OCI-LY3 (cell line): ENCODE results near the gene ANKRD28.

Experiments
- H2AFZ ChIP-seq: fragments of 200-600, 300-600 bp; shearing (Covaris generic); 2 replicates; pipeline ENCODE4 v1.6.0; 2014; ENCODE audit warnings: antibody characterized with exemption, low read depth, low read length
- H3K27ac ChIP-seq: fragments of 200-600, 300-600 bp; sonication (generic); 2 replicates; pipeline ENCODE4 v1.5.1; 2014; ENCODE audit warnings: mild to moderate bottlenecking, low read length, moderate library complexity, mixed read lengths
- H3K27me3 ChIP-seq: fragments of 200-600, 300-600 bp; sonication (generic); 2 replicates; pipeline ENCODE4 v1.6.1; 2014; ENCODE audit warnings: low read depth, low read length, mixed read lengths
- H3K36me3 ChIP-seq: fragments of 200-600, 300-600 bp; sonication (generic); replicated peaks from 2 replicates; pipeline ENCODE3; 2014; ENCODE audit warnings: low read depth, low read length, mixed read lengths
- H3K4me1 ChIP-seq: fragments of 300-600, 200-600 bp; sonication (generic); 2 replicates; pipeline ENCODE4 v1.6.1; 2014; ENCODE audit warnings: low read length, mixed read lengths
- H3K4me2 ChIP-seq: fragments of 200-600, 300-600 bp; sonication (generic); 2 replicates; pipeline ENCODE4 v1.6.1; 2014; ENCODE audit warnings: low read length, mixed read lengths
- H3K4me3 ChIP-seq: fragments of 300-600, 200-600 bp; sonication (generic); 2 replicates; pipeline ENCODE4 v1.5.1; 2014; ENCODE audit warnings: antibody characterized with exemption, mild to moderate bottlenecking, low read length, moderate library complexity
- H3K79me2 ChIP-seq: fragments of 300-600, 200-600 bp; shearing (Covaris generic); 2 replicates; pipeline ENCODE4 v1.6.1; 2014; ENCODE audit warnings: mild to moderate bottlenecking, low read length, mixed read lengths
- H3K9ac ChIP-seq: fragments of 300-600, 200-600 bp; shearing (Covaris generic); 2 replicates; pipeline ENCODE4 v1.6.0; 2014; ENCODE audit warnings: mild to moderate bottlenecking, low read length, moderate library complexity
- H3K9me3 ChIP-seq: fragments of 200-600, 300-600 bp; shearing (Covaris generic); 2 replicates; pipeline ENCODE4 v1.6.1; 2014; ENCODE audit warnings: low read length, mixed read lengths; ENCODE audit not compliant: insufficient read depth
- H4K20me1 ChIP-seq: fragments of 200-600, 300-600 bp; sonication (generic); 2 replicates; pipeline ENCODE4 v1.6.1; 2016; ENCODE audit warnings: low read length, mixed read lengths; ENCODE audit not compliant: insufficient read depth
- EZH2phosphoT487 ChIP-seq: fragments of 200-600 bp; shearing (Covaris generic); IDR thresholded peaks from 2 replicates; pipeline ENCODE4 v1.6.1; 2018; ENCODE audit warnings: antibody characterized with exemption, mixed run types, low read depth
- TF ChIP-seq, protein P1 (sequence below): fragments of 200-600, 300-600 bp; sonication (generic); IDR thresholded peaks from 2 replicates; pipeline ENCODE4 v1.5.1; 2014; ENCODE audit warnings: antibody characterized with exemption, low read length, low read depth

The ANKRD28 gene

DNA sequence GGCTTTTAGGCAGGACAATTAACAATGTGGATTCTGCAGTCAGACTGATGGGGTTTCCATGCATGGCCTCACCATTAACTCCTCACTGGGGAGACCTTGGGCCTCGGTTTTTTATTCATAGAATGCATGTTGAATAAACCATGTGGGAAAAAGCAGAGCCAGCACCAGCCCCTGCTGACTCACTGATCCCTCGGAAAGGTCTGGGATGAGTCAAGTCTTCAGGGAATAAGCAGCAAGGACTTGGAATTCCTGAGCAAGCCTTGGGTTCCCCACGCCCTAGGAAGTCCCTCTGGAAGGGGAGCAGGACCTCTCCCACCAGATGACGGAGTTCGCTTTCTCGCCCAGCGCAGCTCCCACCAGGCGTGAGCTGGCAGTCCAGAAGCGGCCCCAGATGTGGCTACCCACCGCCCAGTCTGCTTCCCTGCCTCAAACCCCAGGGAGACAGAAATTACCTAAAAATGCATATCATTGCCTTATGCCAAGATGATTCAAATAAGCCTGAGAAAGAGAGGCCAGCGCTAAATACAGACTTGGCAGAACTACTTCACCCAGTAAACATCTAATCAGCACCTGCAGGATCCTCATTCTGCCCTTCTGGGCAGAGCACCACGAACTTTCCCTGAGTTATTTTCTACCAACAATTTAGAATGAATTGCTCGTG, 150.8 kb downstream of the ANKRD28 start:
- H2AFZ ChIP-seq = no peak overlapping the region
- peak overlapping the region; percentile 88 for H3K4me2 ChIP-seq
- TF ChIP-seq EZH2phosphoT487 = no peak
- TF ChIP-seq, protein P1, sequence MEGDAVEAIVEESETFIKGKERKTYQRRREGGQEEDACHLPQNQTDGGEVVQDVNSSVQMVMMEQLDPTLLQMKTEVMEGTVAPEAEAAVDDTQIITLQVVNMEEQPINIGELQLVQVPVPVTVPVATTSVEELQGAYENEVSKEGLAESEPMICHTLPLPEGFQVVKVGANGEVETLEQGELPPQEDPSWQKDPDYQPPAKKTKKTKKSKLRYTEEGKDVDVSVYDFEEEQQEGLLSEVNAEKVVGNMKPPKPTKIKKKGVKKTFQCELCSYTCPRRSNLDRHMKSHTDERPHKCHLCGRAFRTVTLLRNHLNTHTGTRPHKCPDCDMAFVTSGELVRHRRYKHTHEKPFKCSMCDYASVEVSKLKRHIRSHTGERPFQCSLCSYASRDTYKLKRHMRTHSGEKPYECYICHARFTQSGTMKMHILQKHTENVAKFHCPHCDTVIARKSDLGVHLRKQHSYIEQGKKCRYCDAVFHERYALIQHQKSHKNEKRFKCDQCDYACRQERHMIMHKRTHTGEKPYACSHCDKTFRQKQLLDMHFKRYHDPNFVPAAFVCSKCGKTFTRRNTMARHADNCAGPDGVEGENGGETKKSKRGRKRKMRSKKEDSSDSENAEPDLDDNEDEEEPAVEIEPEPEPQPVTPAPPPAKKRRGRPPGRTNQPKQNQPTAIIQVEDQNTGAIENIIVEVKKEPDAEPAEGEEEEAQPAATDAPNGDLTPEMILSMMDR = no peak
- peaks cover 10% of the 10 kb centered on the region; the same call in 1 of the 2 replicates for H3K9me3 ChIP-seq
- H3K27ac ChIP-seq = peak overlapping the region; percentile 51
- peak overlapping the region; percentile 66 for H3K4me3 ChIP-seq
- H3K36me3 ChIP-seq = peaks cover 16% of the 10 kb centered on the region
- H3K4me1 ChIP-seq = peaks cover 30% of the 10 kb centered on the region
- no peaks in the 10 kb centered on the region for H3K79me2 ChIP-seq
- H4K20me1 ChIP-seq = no peaks in the 10 kb centered on the region
- H3K27me3 ChIP-seq = peaks cover 39% of the 10 kb centered on the region
- peak overlapping the region; percentile 31 for H3K9ac ChIP-seq

DNA sequence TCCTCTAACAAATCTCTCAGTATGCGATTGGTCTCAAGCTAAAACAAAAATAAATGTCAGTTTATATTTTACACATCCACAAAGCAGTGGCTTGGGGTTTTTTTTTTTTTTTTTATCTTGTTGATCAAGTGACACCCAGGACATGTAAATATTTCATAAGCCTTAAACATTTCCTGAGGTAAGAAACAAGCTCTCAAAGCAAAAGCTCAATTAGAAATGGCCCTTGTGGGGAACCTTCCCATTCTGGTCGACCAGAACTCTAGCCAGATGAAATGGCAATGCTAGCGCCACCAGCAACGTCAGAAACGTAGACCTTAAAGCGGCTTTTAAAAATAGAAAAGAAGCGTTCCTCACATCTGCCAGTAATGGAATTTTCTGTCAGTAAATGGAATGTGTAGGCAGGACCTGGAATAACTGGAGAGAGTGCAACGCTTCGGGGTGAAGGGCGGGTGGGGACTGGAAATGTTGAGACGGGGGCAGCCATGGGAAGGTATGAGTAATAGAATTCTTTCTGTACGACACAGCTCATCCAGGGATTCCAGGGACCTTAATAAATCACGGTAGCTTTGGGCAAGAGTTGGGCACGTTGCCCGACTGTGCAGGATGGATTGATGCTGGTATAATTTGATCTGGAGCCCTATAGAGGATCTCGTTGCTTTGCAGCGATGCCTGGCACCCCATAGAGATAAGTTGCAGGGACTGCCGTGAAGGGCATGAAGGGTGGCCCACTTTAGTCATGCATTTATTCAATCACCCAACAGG, 151.9 kb downstream of the ANKRD28 start:
- peaks cover 10% of the 10 kb centered on the region; the same call in 1 of the 2 replicates for H3K9me3 ChIP-seq
- no peaks in the 10 kb centered on the region for H3K79me2 ChIP-seq
- no peak overlapping the region for H2AFZ ChIP-seq
- peaks cover 30% of the 10 kb centered on the region for H3K4me1 ChIP-seq
- H3K27me3 ChIP-seq = peaks cover 39% of the 10 kb centered on the region
- H4K20me1 ChIP-seq = no peaks in the 10 kb centered on the region
- H3K36me3 ChIP-seq = peaks cover 16% of the 10 kb centered on the region
- TF ChIP-seq, protein P1 = no peak
- no peak for TF ChIP-seq EZH2phosphoT487
- H3K4me2 ChIP-seq = peak overlapping the region; percentile 88
- no peak overlapping the region for H3K9ac ChIP-seq
- no peak overlapping the region for H3K27ac ChIP-seq
- 0 out of 2 replicates have a peak overlapping the region, but pooled peaks have one; percentile 66 for H3K4me3 ChIP-seq

DNA sequence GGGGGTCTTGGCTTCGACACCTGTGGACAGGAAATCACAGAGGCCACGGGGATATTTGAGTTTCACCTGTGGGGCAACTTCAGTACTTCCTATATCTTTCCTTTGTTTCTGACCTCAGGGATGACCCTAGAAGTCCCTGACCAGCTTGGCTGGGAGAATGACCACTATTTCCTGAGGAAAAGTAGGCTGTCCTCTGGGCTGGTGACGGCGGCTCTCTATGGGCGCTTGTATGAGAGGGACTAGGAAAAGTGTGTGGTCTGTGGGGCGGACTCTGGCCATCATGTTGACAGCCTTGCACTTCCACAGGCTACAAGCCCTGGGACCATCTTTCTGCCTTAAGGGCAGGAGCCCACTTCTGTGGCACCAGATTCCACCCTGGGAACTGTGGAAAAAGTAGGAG, 152.5 kb downstream of the ANKRD28 start:
- H3K79me2 ChIP-seq = no peaks in the 10 kb centered on the region
- no peak overlapping the region for H3K9ac ChIP-seq
- H4K20me1 ChIP-seq = no peaks in the 10 kb centered on the region
- TF ChIP-seq EZH2phosphoT487 = no peak
- TF ChIP-seq, protein P1 = no peak
- H3K4me3 ChIP-seq = no peak overlapping the region
- peaks cover 36% of the 10 kb centered on the region for H3K27me3 ChIP-seq
- H3K9me3 ChIP-seq = peaks cover 10% of the 10 kb centered on the region; the same call in 1 of the 2 replicates
- H3K4me1 ChIP-seq = peaks cover 30% of the 10 kb centered on the region
- H3K4me2 ChIP-seq = no peak overlapping the region
- H2AFZ ChIP-seq = no peak overlapping the region
- H3K27ac ChIP-seq = no peak overlapping the region
- H3K36me3 ChIP-seq = peaks cover 16% of the 10 kb centered on the region

GRCh38 chr3:15638891-15639262, 158.9 kb downstream of the ANKRD28 start:
- H3K36me3 ChIP-seq = no peaks in the 10 kb centered on the region
- no peak overlapping the region for H3K27ac ChIP-seq
- H3K4me1 ChIP-seq = peaks cover 37% of the 10 kb centered on the region
- peak overlapping the region; percentile 45 for H3K4me2 ChIP-seq
- TF ChIP-seq EZH2phosphoT487 = no peak
- TF ChIP-seq, protein P1 = no peak
- H3K4me3 ChIP-seq = no peak overlapping the region
- no peak overlapping the region for H3K9ac ChIP-seq
- H3K79me2 ChIP-seq = no peaks in the 10 kb centered on the region
- no peaks in the 10 kb centered on the region for H3K9me3 ChIP-seq
- no peaks in the 10 kb centered on the region for H4K20me1 ChIP-seq
- peaks cover 6% of the 10 kb centered on the region; the same call in 1 of the 2 replicates for H3K27me3 ChIP-seq
- H2AFZ ChIP-seq = no peak overlapping the region
